Measurements from ENCODE around the gene ACOT11. TPM values are rescaled to one million over a fixed set of nuclear protein-coding genes. Genes with fewer than 3 reads are reported as not detected.

Gene ACOT11
- total and polyA plus RNA-seq, 9 donors = 3.0 to 28.4 (median 14.7) TPM

DNA sequence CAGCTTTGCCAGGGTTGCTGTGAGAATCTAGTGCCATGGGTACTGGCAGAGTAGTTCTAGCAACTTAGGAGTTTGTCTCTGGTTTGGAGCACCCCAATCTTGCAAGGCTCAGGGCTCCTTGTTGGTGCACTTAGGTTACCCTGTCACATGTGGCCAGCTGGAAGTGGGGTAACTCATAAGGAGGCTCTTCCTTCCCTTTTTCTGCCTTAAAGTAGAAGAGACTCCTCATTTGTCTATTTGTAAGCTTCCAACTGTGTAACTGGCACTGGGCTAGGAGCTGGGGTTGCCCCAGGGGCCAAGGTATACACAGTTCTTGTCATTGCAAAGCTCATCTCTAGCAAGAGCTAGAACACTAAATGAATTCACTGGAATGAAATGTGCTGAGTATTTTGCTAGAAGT is 104.1 kb downstream of the ACOT11 start:
- no peaks in the 10 kb centered on the region for H3K27me3 ChIP-seq
- H3K9me3 ChIP-seq = no peaks in the 10 kb centered on the region
- intact Hi-C loops (cut with DNase I) = no loop called here
- no peaks in the 10 kb centered on the region for H3K36me3 ChIP-seq
- no peak overlapping the region for H3K27ac ChIP-seq
- no peaks in the 10 kb centered on the region for H3K4me1 ChIP-seq (ENCODE audit: insufficient read depth)
- no peak overlapping the region for H3K4me3 ChIP-seq
- TF ChIP-seq EP300 (IDR thresholded peaks at IDR 0.05) (no peak), CTCF (IDR thresholded peaks at IDR 0.05) (no peak), POLR2A (IDR thresholded peaks at IDR 0.05) (no peak)
- no peak for DNase-seq

GRCh38 chr1:54653036-54653435 is 105.0 kb downstream of the ACOT11 start:
- 90 to 96% (median 91%) methylated on average over 4 of the region's 4 CpGs for WGBS, 3 donors
- DNase-seq = no peak
- TF ChIP-seq CTCF (IDR thresholded peaks at IDR 0.05) (no peak), EP300 (IDR thresholded peaks at IDR 0.05) (no peak), POLR2A (IDR thresholded peaks at IDR 0.05) (no peak)

GRCh38 chr1:54658164-54658913 is 110.3 kb downstream of the ACOT11 start:
- WGBS, 3 donors = 94 to 95% (median 95%) methylated on average over 2 of the region's 2 CpGs

More at GRCh38 chr1:54653036-54653435, 105.0 kb downstream of the ACOT11 start:
- Histone ChIP-seq H3K36me3 (no peaks in the 10 kb centered on the region), H3K27ac (no peak overlapping the region), H3K4me1 (ENCODE audit: insufficient read depth) (no peaks in the 10 kb centered on the region), H3K4me3 (no peak overlapping the region), H3K27me3 (no peaks in the 10 kb centered on the region), H3K9me3 (no peaks in the 10 kb centered on the region)
- intact Hi-C loops (cut with DNase I) = no loop called here

More at GRCh38 chr1:54658164-54658913, 110.3 kb downstream of the ACOT11 start:
- Histone ChIP-seq H3K27ac (no peak overlapping the region), H3K27me3 (no peaks in the 10 kb centered on the region), H3K4me1 (ENCODE audit: insufficient read depth) (no peaks in the 10 kb centered on the region), H3K9me3 (no peaks in the 10 kb centered on the region), H3K36me3 (no peaks in the 10 kb centered on the region), H3K4me3 (no peak overlapping the region)
- DNase-seq = no peak
- intact Hi-C loops (cut with DNase I) = no loop called here
- TF ChIP-seq CTCF (IDR thresholded peaks at IDR 0.05) = no peak
- no peak for TF ChIP-seq EP300 (IDR thresholded peaks at IDR 0.05)
- TF ChIP-seq POLR2A (IDR thresholded peaks at IDR 0.05) = no peak

Small RNA genes lying within 50 kb of the gene (small RNA-seq; reads per million reads assigned to genes)
- not detected for gene AC099796.2

Other genes starting within 250 kb of the ACOT11 start
- 100 to 1,000 TPM in 5 of 7 donors, 10 to 100 TPM in 2; 41.2 to 247 (median 143) TPM for gene SSBP3, start 141.8 kb upstream of the ACOT11 start, total RNA-seq
- 100 to 1,000 TPM; 156 to 200 TPM for gene SSBP3, start 141.8 kb upstream of the ACOT11 start, polyA plus RNA-seq
- not detected for gene FAM151A, start 75.3 kb downstream of the ACOT11 start, total RNA-seq
- under 1 TPM in 1 of 2 donors, not detected in 1; 0.06 TPM for gene FAM151A, start 75.3 kb downstream of the ACOT11 start, polyA plus RNA-seq
- 10 to 100 TPM in 3 of 7 donors, 1 to 10 TPM in 4; 4.6 to 20.9 (median 9.7) TPM for gene MROH7, start 93.6 kb downstream of the ACOT11 start, total RNA-seq
- gene MROH7, start 93.6 kb downstream of the ACOT11 start, polyA plus RNA-seq = 1 to 10 TPM; 3.1 to 3.4 TPM
- 10 to 100 TPM; 15.4 to 26.2 (median 19.9) TPM for gene TTC4, start 167.6 kb downstream of the ACOT11 start, total RNA-seq
- 10 to 100 TPM; 12.6 to 29.9 TPM for gene TTC4, start 167.6 kb downstream of the ACOT11 start, polyA plus RNA-seq
- gene PARS2, start 216.3 kb downstream of the ACOT11 start, total RNA-seq = 1 to 10 TPM; 3.2 to 9.6 (median 7.0) TPM
- 1 to 10 TPM; 4.3 to 6.4 TPM for gene PARS2, start 216.3 kb downstream of the ACOT11 start, polyA plus RNA-seq

All from ovary (tissue), 9 donors.